ENCODE measurements around the gene PCNT.
"Not testable (repeated sequence)": the region's sequence is repeated elsewhere in the genome, so short reads cannot be mapped to it uniquely, and the experiment has no call there.

PCNT gene

GRCh38 chr21:46458315-46459023, 134.5 kb downstream of the PCNT start, which contains the start of gene DIP2A:
Gene DIP2A, plus strand, starts transcription at chr21:46458891. Its CDS starts 241 bp downstream, at chr21:46459132.
- DNase-seq, result peak; percentile 92

DNA sequence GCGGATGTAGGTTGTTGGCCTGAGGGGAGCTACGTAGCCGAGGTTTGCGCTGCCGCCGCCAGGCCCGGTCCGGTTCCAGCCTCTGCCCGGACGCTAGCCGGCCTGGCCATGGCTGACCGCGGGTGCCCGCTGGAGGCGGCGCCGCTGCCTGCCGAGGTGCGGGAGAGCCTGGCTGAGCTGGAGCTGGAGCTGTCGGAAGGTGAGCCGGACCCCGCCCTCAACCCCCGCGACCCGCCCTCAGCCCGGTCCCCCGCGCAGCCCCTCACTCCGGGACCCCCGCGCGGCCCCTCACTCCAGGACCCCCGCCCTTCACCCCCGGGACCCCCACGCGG, 135.0 kb downstream of the PCNT start:
- no peak for DNase-seq

DNA sequence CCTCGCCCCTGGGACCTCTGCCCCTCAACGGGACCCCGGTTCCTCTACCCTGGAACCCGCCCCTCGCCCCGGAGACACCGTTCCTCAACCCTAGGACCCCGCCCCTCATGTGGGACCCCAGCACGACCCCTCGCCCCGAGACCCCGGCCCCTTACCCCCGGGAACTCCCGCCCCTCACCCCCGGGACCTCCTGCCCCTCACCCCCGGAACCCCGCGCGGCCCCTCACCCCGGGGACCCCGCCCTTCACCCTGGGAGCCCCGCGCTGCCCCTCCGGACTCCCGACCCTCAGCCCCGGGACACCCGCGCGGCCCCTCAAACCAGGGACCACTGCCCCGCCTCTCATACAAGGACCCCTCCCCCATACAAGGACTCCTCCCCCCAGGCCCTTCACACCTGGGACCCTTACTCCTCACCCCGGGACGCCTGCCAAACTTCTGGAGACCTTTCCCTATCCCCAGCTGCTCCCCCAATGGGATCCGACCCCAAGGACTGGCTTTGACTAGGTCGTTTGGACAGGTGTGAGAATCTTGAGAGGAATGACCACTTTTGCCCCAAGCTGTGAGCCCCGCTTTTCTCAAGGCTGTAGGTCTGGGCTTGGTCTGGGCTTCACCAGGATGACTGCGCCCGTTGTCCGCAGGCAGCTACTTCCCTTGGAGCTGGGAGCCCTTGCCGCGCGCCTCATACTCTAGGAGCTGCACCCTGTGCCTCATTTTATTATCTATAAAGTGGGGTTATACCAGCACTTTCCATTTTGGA, 135.6 kb downstream of the PCNT start:
- DNase-seq, result no peak

DNA sequence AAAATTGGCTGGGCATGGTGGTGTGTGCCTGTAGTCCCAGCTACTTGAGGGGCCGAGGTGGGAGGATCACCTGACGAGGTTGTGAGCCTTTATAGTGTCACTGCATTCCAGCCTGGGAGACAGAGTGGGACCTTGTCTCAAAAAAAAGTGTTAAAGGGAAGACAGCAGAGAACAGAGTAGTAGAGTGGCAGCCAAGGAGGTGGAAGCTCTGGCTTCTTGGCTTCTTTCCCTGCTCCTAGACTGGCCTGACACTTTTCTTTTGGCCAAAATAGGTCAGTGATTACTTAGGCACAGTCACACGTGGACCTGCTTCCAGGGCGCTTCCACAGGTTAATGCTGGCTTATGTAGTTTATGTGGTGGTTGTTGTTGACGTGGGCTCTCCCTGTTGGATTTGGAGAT, 138.0 kb downstream of the PCNT start:
- DNase-seq, result no peak

DNA sequence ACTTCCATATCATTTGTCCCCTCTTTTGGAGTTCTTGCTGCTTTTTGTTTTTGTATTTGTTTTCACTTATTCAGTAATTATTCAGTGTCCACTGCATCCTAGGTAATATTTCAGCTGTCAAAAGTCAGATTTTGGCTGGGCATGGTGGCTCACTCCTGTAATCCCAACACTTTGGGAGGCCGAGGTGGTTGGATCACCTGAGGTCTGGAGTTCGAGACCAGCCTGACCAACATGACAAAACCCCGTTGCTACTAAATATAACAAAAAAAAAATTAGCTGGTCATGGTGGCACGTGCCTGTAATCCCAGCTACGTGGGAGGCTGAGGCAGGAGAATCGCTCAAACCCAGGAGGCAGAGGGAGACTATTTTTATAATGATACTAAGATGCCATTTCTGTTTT, 141.2 kb downstream of the PCNT start:
- not testable (repeated sequence) for DNase-seq

GRCh38 chr21:46465651-46466050, 141.7 kb downstream of the PCNT start:
- no peak for DNase-seq

DNA sequence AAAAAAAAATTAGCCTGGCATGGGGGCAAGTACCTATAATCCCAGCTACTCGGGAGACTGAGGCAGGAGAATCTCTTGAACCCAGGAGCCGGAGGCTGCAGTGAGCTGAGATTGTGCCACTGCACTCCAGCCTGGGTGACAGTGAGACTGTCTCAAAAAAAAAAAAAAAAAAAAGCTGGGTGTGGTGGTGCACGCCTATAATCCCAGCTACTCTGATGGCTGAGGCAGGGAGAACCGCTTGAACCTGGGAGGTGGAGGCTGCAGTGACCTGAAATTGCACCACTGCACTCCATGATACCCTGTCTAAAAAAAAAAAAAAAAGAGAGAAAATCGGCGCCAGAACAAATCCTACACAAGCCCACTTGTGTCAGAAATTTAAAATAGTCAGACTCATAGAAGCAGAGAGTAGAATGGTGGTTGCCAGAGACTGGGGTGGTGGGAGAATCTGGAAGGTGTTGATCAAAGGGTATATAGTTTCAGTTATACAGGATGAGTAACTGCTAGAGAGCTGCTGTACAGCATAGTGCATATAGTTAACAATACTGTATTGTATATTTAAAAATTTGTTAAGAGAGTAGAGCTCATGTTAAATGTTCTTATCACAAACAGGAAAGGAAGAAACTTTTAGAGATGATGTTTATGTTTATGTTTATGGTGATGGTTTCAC, 144.3 kb downstream of the PCNT start:
- DNase-seq, result no peak

- no peak for DNase-seq
Measured at GRCh38 chr21:46469275-46469674, 145.3 kb downstream of the PCNT start.

- no peak for DNase-seq
Measured at GRCh38 chr21:46471514-46471913, 147.6 kb downstream of the PCNT start.

GRCh38 chr21:46472246-46472645, 148.3 kb downstream of the PCNT start:
- DNase-seq, result no peak

DNA sequence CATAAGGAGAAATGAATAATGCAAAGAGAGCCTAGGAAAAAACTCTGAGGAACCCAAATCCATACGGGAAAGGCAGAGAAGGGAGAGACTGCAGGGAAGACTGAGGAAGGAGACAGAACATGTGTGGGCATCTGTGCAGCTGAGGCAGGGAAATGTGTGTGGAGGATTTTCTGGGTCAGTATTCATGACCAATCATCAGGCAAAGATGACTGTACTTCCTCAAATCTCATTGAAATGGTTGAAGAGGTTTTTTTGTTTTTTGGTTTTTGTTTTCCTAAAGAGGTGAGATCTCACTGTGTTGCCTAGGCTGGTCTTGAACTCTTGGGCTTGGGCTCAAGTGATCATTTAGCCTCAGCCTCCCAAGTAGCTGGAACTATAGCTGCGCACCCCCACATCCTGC, 150.4 kb downstream of the PCNT start:
- DNase-seq, result no peak

DNA sequence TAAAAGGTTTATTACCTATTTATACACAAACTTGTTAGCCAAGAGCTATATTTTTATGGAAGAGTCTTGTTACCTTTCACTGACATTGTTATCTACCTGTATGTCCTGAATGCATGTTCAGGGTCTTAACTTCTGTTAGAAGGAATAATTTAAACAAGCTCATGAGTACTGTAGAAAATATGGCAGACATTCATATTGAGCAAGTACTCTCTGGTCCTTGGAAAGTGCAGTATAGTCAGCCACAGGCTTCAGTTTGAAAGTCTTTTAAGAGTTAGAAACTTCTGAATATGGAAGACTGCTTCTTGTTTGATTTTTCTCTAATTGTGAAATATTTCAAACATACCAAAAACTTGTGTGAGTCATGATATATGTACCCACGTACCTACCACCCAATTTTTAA, 151.3 kb downstream of the PCNT start:
- DNase-seq, result no peak

- DNase-seq, result no peak
Measured at GRCh38 chr21:46477765-46478164, 153.8 kb downstream of the PCNT start.

GRCh38 chr21:46478910-46479309, 155.0 kb downstream of the PCNT start:
- no peak for DNase-seq

GRCh38 chr21:46480466-46480865, 156.5 kb downstream of the PCNT start:
- no peak for DNase-seq

- DNase-seq, result no peak
Measured at GRCh38 chr21:46482225-46482845, 158.4 kb downstream of the PCNT start.

- no peak for DNase-seq
Measured at GRCh38 chr21:46482846-46483231, 158.9 kb downstream of the PCNT start.

DNA sequence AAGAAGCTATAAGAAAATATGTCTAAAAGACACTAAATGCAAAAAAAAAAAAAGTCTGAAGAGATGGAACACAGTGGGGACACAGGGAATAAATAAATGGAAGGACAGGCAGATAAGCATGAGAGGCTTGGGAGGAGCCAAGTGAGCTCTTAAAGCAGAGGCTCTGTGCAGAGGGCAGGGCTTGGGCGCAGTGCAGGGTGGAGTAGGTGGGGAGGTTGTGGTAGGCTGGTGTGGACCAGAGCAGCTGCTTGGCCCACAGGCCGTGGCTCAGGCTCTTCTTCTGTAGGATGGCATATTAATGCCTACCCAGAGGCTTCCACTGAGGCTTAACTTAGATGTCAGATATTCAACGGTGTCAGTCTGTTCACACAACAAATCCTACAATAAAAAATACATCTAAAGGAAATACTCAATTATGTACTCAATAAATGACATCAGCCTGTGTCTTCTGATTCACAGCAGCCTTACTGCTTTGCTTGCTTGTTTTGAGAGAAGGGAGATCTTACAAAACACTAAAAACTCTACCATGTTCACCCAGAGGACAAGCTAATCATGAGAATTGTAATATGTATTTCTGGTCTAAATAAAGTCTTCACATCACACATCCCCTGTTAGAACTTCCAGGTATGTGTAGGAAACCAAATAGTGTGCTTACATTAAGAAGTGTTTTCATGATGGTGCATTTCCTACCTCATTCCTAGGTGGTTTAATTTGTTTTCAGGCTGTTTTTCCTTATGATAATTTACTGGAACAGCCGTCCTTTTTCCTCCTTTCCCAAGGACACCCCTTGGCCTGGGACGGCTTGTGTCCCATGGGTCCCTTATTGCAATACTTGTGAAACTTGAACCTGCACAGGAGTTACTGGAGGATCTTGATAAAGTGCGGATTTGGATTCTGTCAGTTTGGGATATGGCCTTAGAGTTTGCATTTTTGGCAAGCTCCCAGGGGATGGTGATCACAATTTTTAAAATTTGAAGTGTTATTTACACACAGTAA, 159.6 kb downstream of the PCNT start:
- DNase-seq, result no peak

GRCh38 chr21:46486481-46487126, 162.6 kb downstream of the PCNT start:
- no peak for DNase-seq

DNA sequence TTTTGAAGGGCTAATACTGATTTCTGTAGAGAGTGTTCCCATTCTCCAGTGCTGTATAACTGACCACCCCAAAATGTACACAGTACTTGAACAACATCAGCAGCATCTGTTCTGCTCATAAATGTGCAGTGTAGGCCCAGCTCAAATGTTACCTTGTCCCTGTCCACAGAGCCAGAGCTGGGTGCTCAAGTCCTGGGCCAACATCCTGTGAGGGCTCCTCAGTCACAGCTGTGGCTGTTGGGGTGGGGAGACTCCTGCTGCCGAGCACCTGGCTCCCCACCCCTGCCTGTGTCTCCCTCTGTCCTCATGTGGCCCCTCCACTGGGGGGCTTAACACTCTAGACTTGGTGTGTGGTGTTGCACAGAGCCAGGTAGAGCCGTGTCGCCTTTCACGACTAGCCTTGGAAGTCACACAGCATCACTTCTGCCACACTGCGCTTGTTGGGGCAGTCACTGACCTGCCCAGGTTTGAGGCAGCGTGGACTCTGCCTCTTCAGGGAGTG, 165.3 kb downstream of the PCNT start:
- no peak for DNase-seq

DNA sequence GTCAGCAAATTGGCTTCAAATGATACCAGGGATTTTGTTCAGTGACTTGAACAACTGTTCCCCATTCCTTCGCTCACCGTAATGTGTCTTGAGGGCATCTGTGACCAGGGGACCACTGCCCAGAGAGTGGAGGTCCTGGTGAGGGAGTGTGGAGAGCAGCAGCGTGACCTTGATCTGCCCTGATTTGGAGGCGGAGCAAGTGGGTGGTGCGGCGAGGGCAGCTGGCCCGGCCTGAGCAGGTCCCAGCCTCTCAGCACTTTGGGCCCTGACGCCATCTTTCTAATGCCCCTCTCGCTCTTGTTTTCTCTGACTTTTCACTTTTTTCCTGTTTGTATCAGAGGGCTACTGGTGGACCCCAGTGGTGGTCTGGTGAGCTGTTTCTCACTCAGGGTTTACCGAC, 165.8 kb downstream of the PCNT start:
- DNase-seq, result no peak

- no peak for DNase-seq
Measured at GRCh38 chr21:46491553-46491952, 167.6 kb downstream of the PCNT start.
